Mucosa of rectum (tissue), 2 donors: ENCODE measurements around the gene DPYSL4.
"Not testable (repeated sequence)": the region's sequence is repeated elsewhere in the genome, so short reads cannot be mapped to it uniquely, and the experiment has no call there.

Source experiments
- H3K27ac ChIP-seq, 2 donors: one replicate each; pipeline ENCODE4 v1.7.0; 2013; ENCODE audit warnings: inconsistent platforms in 2 of 2, low read depth in 2 of 2, low read length in 2 of 2
- H3K27me3 ChIP-seq, 2 donors: one replicate each; pipeline ENCODE4 v1.7.0; 2013; ENCODE audit warnings: low read length in 2 of 2; ENCODE audit not compliant: control insufficient read depth in 2 of 2, insufficient read depth in 2 of 2
- H3K36me3 ChIP-seq, 2 donors: one replicate each; pipeline ENCODE4 v1.7.0; 2013; ENCODE audit warnings: low read length in 2 of 2; ENCODE audit not compliant: control insufficient read depth in 2 of 2, insufficient read depth in 2 of 2
- H3K4me1 ChIP-seq, 2 donors: one replicate each; pipeline ENCODE4 v1.7.0; 2013; ENCODE audit warnings: low read length in 2 of 2, mild to moderate bottlenecking in 1 of 2; ENCODE audit not compliant: control insufficient read depth in 2 of 2, insufficient read depth in 2 of 2
- H3K4me3 ChIP-seq, 2 donors: one replicate each; pipeline ENCODE4 v1.7.0; 2013; ENCODE audit warnings: low read length in 2 of 2
- H3K9ac ChIP-seq, 2 donors: one replicate each; pipeline ENCODE4 v1.7.0; 2013; ENCODE audit warnings: low read length in 2 of 2, low read depth in 1 of 2, mild to moderate bottlenecking in 1 of 2
- H3K9me3 ChIP-seq, 2 donors: one replicate each; pipeline ENCODE4 v1.7.0; 2013; ENCODE audit warnings: low read length in 2 of 2; ENCODE audit not compliant: control insufficient read depth in 2 of 2
- donor health status: healthy.
- donor health status: Normal muscosa, but diverticular disease.

DPYSL4 gene

DNA sequence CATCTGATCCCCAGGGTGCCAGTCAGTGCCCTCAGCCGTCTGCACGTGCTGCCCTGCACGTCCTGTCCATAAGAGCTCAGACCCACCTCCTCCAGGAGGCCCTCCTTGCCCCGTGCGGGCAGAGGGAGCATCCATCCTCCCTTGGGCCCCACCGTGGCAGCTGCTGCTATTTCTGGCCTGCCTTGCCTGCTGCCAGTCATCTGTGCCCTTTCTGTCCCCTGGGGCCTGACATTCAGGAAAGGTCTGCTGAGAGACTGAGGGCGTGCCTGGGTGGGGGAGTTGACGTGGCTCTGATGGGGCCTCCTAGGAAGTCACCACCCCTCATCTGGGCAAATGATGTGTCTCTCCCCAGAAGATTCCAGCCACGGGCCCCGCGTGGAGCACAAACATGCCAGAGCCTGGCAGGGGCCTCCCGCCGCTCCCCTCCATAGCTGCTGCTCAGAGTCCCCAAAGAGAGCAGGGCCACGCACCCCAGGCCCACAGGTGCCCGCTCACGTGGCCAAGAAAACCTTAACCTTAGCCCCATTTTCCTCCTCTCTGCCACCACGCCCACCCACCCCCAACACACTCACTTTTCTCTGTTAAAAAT lies 21.8 kb downstream of the DPYSL4 start:
- Histone ChIP-seq H3K4me3 (no peak overlapping the region), H3K9me3 (peaks cover 0 to 2% of the 10 kb centered on the region in 2 donors), H3K4me1 (no peaks in the 10 kb centered on the region), H3K9ac (no peak overlapping the region), H3K36me3 (no peaks in the 10 kb centered on the region), H3K27me3 (no peaks in the 10 kb centered on the region), H3K27ac (no peak overlapping the region)

DNA sequence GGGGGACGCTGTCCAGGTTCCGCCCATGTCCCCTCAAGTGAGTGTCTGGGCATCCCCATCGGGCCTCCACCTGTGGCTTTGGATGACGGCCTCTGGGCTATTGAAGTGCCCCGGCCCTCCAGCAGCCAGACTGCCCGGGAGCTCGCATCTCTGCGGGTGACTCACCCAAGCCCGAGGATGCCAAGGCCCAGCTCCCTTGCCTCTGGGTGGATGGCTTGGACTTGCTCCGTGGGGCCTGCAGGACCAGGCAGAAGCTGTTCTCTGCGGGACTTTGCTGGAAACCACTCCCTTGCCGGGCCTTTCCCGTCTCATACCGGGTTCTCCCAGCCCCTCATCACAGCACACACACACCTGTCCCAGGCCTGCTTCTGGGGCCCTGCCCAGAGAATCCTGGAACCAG lies 22.4 kb downstream of the DPYSL4 start:
- Histone ChIP-seq H3K27me3 (no peaks in the 10 kb centered on the region), H3K4me3 (no peak overlapping the region), H3K27ac (no peak overlapping the region), H3K4me1 (no peaks in the 10 kb centered on the region), H3K36me3 (no peaks in the 10 kb centered on the region), H3K9me3 (peaks cover 0 to 3% of the 10 kb centered on the region in 2 donors), H3K9ac (no peak overlapping the region)

DNA sequence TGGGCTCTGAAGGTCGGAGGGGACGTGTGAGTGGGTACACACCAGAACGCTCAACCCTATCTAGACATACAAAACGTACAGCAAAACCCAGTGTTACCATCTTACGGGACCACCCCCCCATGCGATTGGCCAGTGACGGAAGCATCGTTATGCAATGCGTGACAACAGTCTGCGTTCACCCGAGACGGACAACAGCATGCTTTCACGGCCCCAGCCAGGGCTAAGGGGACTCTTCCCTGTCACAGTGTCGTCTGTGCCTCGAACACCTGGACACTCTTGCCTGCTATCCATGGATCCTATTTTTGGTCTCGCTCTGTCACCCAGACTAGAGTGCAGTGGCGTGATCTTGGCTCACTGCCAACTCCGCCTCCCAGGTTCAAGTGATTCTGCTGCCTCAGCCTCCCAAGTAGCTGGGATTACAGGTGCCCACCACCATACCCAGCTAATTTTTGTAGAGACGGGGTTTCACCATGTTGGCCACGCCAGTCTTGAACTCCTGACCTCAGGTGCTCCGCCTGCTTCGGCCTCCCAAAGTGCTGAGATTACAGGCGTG lies 23.3 kb downstream of the DPYSL4 start:
- H3K9ac ChIP-seq, result no peak overlapping the region
- H3K4me3 ChIP-seq, result no peak overlapping the region
- H3K36me3 ChIP-seq, result no peaks in the 10 kb centered on the region
- peaks cover 0 to 3% of the 10 kb centered on the region in 2 donors for H3K9me3 ChIP-seq
- H3K4me1 ChIP-seq, result no peaks in the 10 kb centered on the region
- H3K27ac ChIP-seq, result no peak overlapping the region
- H3K27me3 ChIP-seq, result no peaks in the 10 kb centered on the region

DNA sequence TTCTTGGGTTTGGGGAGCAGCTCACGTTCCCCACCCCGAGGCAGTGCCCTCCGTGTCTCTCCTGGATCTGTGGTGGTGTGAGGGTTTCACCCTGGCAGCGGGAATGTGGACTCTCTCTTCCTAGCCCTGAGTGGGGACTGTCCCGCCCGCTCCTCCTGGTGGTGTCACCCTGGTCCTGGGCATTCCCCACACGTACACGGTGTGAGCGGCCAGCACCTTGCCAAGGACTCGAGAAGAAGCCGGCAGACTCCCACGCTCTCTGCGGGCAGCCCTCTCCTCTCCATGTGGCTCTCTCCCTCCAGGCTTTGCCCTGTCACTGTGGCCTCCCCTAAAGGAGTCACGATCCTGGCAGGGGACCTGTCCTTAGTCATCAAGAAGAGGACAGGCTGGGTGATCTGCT lies 24.0 kb downstream of the DPYSL4 start:
- Histone ChIP-seq H3K4me3 (no peak overlapping the region), H3K36me3 (no peaks in the 10 kb centered on the region), H3K27ac (no peak overlapping the region), H3K4me1 (no peaks in the 10 kb centered on the region), H3K27me3 (no peaks in the 10 kb centered on the region), H3K9ac (no peak overlapping the region), H3K9me3 (peaks cover 0 to 3% of the 10 kb centered on the region in 2 donors)

DNA sequence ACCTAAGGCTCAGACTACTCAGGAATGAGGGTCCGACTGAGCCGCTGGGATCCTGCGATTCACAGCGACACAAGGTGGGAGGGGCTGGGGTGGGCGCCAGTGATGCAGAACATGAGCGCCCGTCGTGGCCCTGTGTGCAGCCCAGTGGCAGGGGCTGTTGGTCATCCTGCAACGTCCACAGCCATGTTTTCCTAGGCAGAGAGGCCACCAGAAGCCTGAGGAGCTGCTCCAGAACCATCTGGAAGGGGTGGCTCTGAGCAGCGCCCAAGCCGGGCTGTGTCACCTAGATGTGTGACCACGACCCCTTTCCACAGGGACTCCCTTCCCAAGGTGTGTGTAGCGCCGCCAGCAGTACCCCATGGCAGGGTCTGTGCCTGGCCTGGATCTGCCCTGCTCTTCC lies 24.5 kb downstream of the DPYSL4 start:
- Histone ChIP-seq H3K4me1 (no peaks in the 10 kb centered on the region), H3K9ac (no peak overlapping the region), H3K4me3 (no peak overlapping the region), H3K27me3 (no peaks in the 10 kb centered on the region), H3K27ac (no peak overlapping the region), H3K9me3 (peaks cover 0 to 3% of the 10 kb centered on the region in 2 donors), H3K36me3 (no peaks in the 10 kb centered on the region)

DNA sequence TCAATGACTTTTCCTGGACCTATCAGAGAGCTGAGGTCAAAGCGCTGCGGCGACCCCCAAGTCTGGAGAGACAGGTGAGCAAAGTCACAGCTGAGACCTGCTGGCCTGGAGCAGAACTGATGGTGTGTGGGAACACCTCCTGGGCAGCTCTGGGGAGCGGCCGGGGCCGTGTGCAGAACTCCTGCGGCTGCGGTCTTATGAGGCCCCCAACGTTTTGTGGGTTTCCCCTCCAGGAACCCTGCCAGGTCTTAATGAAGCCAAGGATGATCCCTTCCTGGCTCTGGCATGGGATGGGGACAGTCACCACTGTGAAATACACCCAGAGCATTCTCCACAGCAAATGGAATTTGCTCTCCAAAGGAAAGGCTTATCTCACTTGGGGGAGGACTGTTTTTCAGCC lies 26.1 kb downstream of the DPYSL4 start:
- H3K4me3 ChIP-seq, result no peak overlapping the region
- no peaks in the 10 kb centered on the region for H3K36me3 ChIP-seq
- no peaks in the 10 kb centered on the region for H3K27me3 ChIP-seq
- H3K4me1 ChIP-seq, result no peaks in the 10 kb centered on the region
- H3K27ac ChIP-seq, result no peak overlapping the region
- H3K9ac ChIP-seq, result no peak overlapping the region
- H3K9me3 ChIP-seq, result peaks cover 0 to 3% of the 10 kb centered on the region in 2 donors

DNA sequence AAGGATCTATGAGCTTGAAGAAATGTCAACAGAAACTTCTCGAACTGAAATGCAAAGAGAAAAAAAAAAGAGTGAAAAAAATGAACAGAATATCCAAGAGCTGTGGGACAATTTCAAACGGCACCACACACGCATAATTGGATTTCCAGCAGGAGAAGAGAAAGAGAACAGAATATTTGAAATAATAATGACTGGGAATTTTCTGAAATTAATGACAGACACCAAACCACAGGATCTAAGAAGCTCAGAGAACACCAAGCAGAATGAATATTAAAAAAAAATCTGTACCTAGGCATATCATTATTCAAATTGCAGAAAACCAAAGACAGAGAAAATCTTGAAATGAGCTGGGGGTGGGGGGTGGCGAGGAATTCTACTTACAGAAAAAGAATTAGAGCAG lies 27.2 kb downstream of the DPYSL4 start:
- Histone ChIP-seq H3K9ac (no peak overlapping the region), H3K4me1 (no peaks in the 10 kb centered on the region), H3K9me3 (peaks cover 0 to 3% of the 10 kb centered on the region in 2 donors)

DNA sequence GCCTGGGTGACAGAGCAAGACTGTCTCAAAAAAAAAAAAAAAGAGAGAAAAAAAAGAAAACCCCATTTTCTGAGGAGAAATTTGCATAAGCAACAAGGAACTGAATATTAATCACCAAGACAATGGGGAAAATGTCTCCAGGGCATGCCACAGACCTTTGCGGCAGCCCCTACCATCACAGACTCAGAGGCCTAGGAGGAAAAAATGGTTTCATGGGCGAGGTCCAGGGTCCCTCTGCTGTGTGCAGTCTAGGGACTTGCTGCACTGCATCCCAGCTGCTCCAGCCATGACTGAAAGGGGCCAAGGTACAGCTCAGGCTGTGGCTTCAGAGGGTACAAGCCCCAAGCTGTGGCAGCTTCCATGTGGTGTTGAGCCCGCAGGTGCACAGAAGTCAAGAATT lies 29.7 kb downstream of the DPYSL4 start:
- H3K4me1 ChIP-seq, H3K9ac ChIP-seq, H3K9me3 ChIP-seq, H3K36me3 ChIP-seq, H3K27me3 ChIP-seq, H3K27ac ChIP-seq, H3K4me3 ChIP-seq: not testable (repeated sequence)

More for the DNA sequence above, 27.2 kb downstream of the DPYSL4 start:
- no peaks in the 10 kb centered on the region for H3K36me3 ChIP-seq
- H3K27me3 ChIP-seq, result no peaks in the 10 kb centered on the region
- no peak overlapping the region for H3K27ac ChIP-seq
- no peak overlapping the region for H3K4me3 ChIP-seq

DNA sequence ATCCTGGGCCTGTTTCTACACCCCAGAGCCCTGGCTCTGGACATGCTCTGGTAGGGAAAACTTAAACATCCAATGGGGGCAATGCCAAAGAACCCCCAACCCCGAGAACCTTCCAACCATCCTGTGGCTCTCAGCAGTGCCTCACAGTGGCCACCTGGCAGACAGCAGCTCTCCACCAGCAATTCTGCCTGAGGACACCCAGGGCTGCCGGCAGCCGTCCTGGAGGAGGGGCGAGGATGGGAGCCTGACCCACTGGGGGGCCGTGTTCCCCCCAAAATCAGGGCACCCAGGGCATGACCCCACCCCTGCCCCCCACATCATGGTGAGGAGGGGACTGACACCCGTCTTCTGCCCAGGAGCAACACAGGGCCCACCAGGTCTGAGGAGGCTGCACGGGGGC lies 32.7 kb downstream of the DPYSL4 start:
- H3K4me3 ChIP-seq, result no peak overlapping the region
- H3K27me3 ChIP-seq, result no peaks in the 10 kb centered on the region
- no peaks in the 10 kb centered on the region for H3K36me3 ChIP-seq
- no peaks in the 10 kb centered on the region for H3K9me3 ChIP-seq
- H3K9ac ChIP-seq, result no peak overlapping the region
- H3K4me1 ChIP-seq, result peaks cover 0 to 2% of the 10 kb centered on the region in 2 donors
- no peak overlapping the region for H3K27ac ChIP-seq

DNA sequence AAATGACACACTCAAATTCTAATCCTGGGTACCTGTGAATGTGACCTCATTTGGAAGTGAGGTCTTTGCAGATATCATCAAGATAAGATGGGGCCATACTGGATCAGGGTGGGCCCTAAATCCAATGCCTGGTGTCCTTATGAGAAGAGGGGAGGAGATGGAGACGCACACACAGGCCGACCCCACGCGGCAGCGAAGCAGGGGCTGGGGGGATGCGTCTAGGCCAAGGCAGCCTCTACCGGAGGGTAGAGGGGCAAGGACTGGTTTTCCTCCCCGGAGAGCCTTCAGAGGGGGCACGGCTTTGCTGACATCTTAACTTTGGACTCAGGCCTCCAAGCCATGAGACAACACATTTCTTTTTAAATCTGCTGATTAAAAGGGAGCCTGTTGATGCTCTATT lies 33.3 kb downstream of the DPYSL4 start:
- Histone ChIP-seq H3K9me3 (no peaks in the 10 kb centered on the region), H3K36me3 (no peaks in the 10 kb centered on the region), H3K9ac (no peak overlapping the region), H3K27me3 (no peaks in the 10 kb centered on the region), H3K27ac (no peak overlapping the region), H3K4me3 (no peak overlapping the region), H3K4me1 (peaks cover 0 to 2% of the 10 kb centered on the region in 2 donors)
